NCI-H82 treated with DMSO at 0.1 percent for 48 hours (cell line): ENCODE measurements around the gene DEDD.

Source experiments
- DNase-seq: peaks from one replicate; lab custom pipeline; 2025; ENCODE audit not compliant: unreplicated experiment; lab: John Stamatoyannopoulos, UW

The DEDD gene

GRCh38 chr1:161132410-161133219 is at the start of gene DEDD:
Gene DEDD (minus strand): TSS chr1:161132667. CDS start chr1:161124462, 8,205 bp downstream.
- DNase-seq: peak; percentile 99

GRCh38 chr1:161182214-161182613 is 49.7 kb upstream of the DEDD start:
- DNase-seq: no peak

- DNase-seq: no peak
Measured at GRCh38 chr1:161180639-161181038, 48.2 kb upstream of the DEDD start.

GRCh38 chr1:161179698-161180097 is 47.2 kb upstream of the DEDD start:
- no peak for DNase-seq

- no peak for DNase-seq
Measured at GRCh38 chr1:161177936-161178244, 45.4 kb upstream of the DEDD start.

GRCh38 chr1:161177112-161177935 is 44.9 kb upstream of the DEDD start, which contains the start of gene B4GALT3:
Gene B4GALT3 (minus strand): TSS chr1:161177507. CDS start chr1:161176060, 1,447 bp downstream.
- DNase-seq: peak; percentile 86

GRCh38 chr1:161176468-161177111 is 44.1 kb upstream of the DEDD start:
- DNase-seq: no peak

- DNase-seq: no peak
Measured at GRCh38 chr1:161175771-161176453, 43.4 kb upstream of the DEDD start.

- DNase-seq: no peak
Measured at GRCh38 chr1:161174911-161175310, 42.4 kb upstream of the DEDD start.

- no peak for DNase-seq
Measured at GRCh38 chr1:161173711-161174110, 41.2 kb upstream of the DEDD start.

GRCh38 chr1:161172776-161173376 is 40.4 kb upstream of the DEDD start:
- no peak for DNase-seq

GRCh38 chr1:161172349-161172748 is 39.9 kb upstream of the DEDD start:
- DNase-seq: no peak

- DNase-seq: no peak
Measured at GRCh38 chr1:161171696-161172095, 39.2 kb upstream of the DEDD start.

GRCh38 chr1:161171191-161171590 is 38.7 kb upstream of the DEDD start:
- DNase-seq: no peak

- no peak for DNase-seq
Measured at GRCh38 chr1:161168906-161169305, 36.4 kb upstream of the DEDD start.

- DNase-seq: no peak
Measured at GRCh38 chr1:161166669-161167548, 34.4 kb upstream of the DEDD start.

GRCh38 chr1:161165742-161166668 is 33.5 kb upstream of the DEDD start, which contains the start of gene PPOX:
Gene PPOX (plus strand): TSS chr1:161166426. CDS start chr1:161166848, 422 bp downstream.
- DNase-seq: peak; percentile 99

GRCh38 chr1:161164901-161165610 is 32.6 kb upstream of the DEDD start:
- no peak for DNase-seq
